Measurements from ENCODE around the gene TEDDM1.

GRCh38 chr1:182406012-182406411 lies 5.5 kb upstream of the TEDDM1 start:
- TF ChIP-seq CTCF (optimal IDR thresholded peaks at IDR 0.05 in 1 of 3, IDR thresholded peaks at IDR 0.05 in 1 of 3, conservative IDR thresholded peaks at IDR 0.05 in 1 of 3; ENCODE audit: extremely low read depth in 1 of 3, insufficient read depth in 2 of 3, low read length in 3 of 3): no peak
- no peak for TF ChIP-seq EZH2 (IDR thresholded peaks at IDR 0.05; ENCODE audit: low read length)
